Bone marrow (tissue), 2 donors: Measurements from ENCODE around the gene HSPBAP1.
"Not testable (repeated sequence)": the region's sequence is repeated elsewhere in the genome, so short reads cannot be mapped to it uniquely, and the experiment has no call there.

Experiments used
- DNase-seq, 2 donors: peaks; one replicate each; lab custom pipeline; 2025; lab: John Stamatoyannopoulos, UW

Gene HSPBAP1

GRCh38 chr3:122739172-122739571 lies 54.5 kb downstream of the HSPBAP1 start:
- no peak for DNase-seq

GRCh38 chr3:122732682-122733525 lies 60.7 kb downstream of the HSPBAP1 start:
- not testable (repeated sequence) for DNase-seq

- DNase-seq, result no peak
These were observed 63.4 kb downstream of the HSPBAP1 start for GRCh38 chr3:122730240-122730639.

GRCh38 chr3:122728756-122729514 lies 64.7 kb downstream of the HSPBAP1 start:
- DNase-seq, result no peak

GRCh38 chr3:122728186-122728585 lies 65.4 kb downstream of the HSPBAP1 start:
- DNase-seq, result no peak

- DNase-seq, result no peak
These were observed 65.9 kb downstream of the HSPBAP1 start for GRCh38 chr3:122727766-122728165.

GRCh38 chr3:122727294-122727693 lies 66.3 kb downstream of the HSPBAP1 start:
- no peak for DNase-seq

- DNase-seq, result no peak
These were observed 68.5 kb downstream of the HSPBAP1 start for GRCh38 chr3:122725106-122725505.

- no peak for DNase-seq
These were observed 74.2 kb downstream of the HSPBAP1 start for GRCh38 chr3:122719273-122719921.

GRCh38 chr3:122716667-122717066 lies 77.0 kb downstream of the HSPBAP1 start:
- DNase-seq, result no peak

GRCh38 chr3:122714273-122714672 lies 79.4 kb downstream of the HSPBAP1 start:
- no peak for DNase-seq

GRCh38 chr3:122710616-122711251 lies 82.9 kb downstream of the HSPBAP1 start:
- not testable (repeated sequence) for DNase-seq

GRCh38 chr3:122705379-122705778 lies 88.3 kb downstream of the HSPBAP1 start:
- DNase-seq, result no peak

- DNase-seq, result no peak
These were observed 93.4 kb downstream of the HSPBAP1 start for GRCh38 chr3:122700193-122700592.

- no peak for DNase-seq
These were observed 95.5 kb downstream of the HSPBAP1 start for GRCh38 chr3:122697952-122698620.

GRCh38 chr3:122695927-122696561 lies 97.6 kb downstream of the HSPBAP1 start:
- no peak for DNase-seq

- no peak for DNase-seq
These were observed 98.7 kb downstream of the HSPBAP1 start for GRCh38 chr3:122694966-122695365.

GRCh38 chr3:122692674-122693073 lies 101.0 kb downstream of the HSPBAP1 start:
- no peak for DNase-seq

- DNase-seq, result no peak
These were observed 102.4 kb downstream of the HSPBAP1 start for GRCh38 chr3:122691195-122691594.

- no peak for DNase-seq
These were observed 103.5 kb downstream of the HSPBAP1 start for GRCh38 chr3:122690096-122690495.
